Measurements from ENCODE around the gene ATP8B4. TPM values are rescaled to one million over a fixed set of nuclear protein-coding genes. Genes with fewer than 3 reads are reported as not detected.

The ATP8B4 gene
- polyA plus RNA-seq, 1 of the 3 experiments (the other 2 are of a cell fraction): 0.03 TPM

GRCh38 chr15:49870472-49870871 lies 248.6 kb downstream of the ATP8B4 start:
- H4K20me1 ChIP-seq (ENCODE audit: insufficient read depth): no peaks in the 10 kb centered on the region
- H3K4me1 ChIP-seq (ENCODE audit: control insufficient read depth in 1 of 2, insufficient read depth in 2 of 2, low read depth in 1 of 2, low read length in 1 of 2): no peaks in the 10 kb centered on the region
- H3F3A ChIP-seq (replicated peaks; ENCODE audit: insufficient read depth): no peaks in the 10 kb centered on the region
- H2AFZ ChIP-seq (ENCODE audit: low read depth): no peak overlapping the region
- POLR2A ChIA-PET: no interaction called here
- H3K9me3 ChIP-seq: no peaks in the 10 kb centered on the region
- H3K9ac ChIP-seq: no peak overlapping the region
- H3K79me2 ChIP-seq (ENCODE audit: insufficient read depth): no peaks in the 10 kb centered on the region
- no peak overlapping the region for H3K27ac ChIP-seq (ENCODE audit: low read depth in 2 of 2, low read length in 1 of 2)
- TF ChIP-seq CTCF (IDR thresholded peaks at IDR 0.05): no peak
- no peak for TF ChIP-seq YY1 (IDR thresholded peaks at IDR 0.05; ENCODE audit: low read depth)
- TF ChIP-seq USF1 (IDR thresholded peaks at IDR 0.05; ENCODE audit: borderline replicate concordance, low read depth): no peak
- TF ChIP-seq JUND (IDR thresholded peaks at IDR 0.05): no peak
- no peak for TF ChIP-seq EP300 (IDR thresholded peaks at IDR 0.05; ENCODE audit: borderline replicate concordance in 1 of 2, low read depth in 1 of 2, low read length in 1 of 2)
- no peak for TF ChIP-seq RFX5 (IDR thresholded peaks at IDR 0.05; ENCODE audit: low read length)
- TF ChIP-seq FOXM1 (IDR thresholded peaks at IDR 0.05; ENCODE audit: low read depth): no peak
- no peak for TF ChIP-seq FOSL2 (IDR thresholded peaks at IDR 0.05; ENCODE audit: borderline replicate concordance, low read depth)
- no peak for TF ChIP-seq SIN3A (IDR thresholded peaks at IDR 0.05; ENCODE audit: borderline replicate concordance, low read depth, low read length)
- TF ChIP-seq NFIC (IDR thresholded peaks at IDR 0.05; ENCODE audit: borderline replicate concordance): no peak
- TF ChIP-seq MAX (IDR thresholded peaks at IDR 0.05; ENCODE audit: low read depth): no peak
- no peak for TF ChIP-seq TEAD4 (IDR thresholded peaks at IDR 0.05; ENCODE audit: borderline replicate concordance, insufficient read depth)
- no peak for TF ChIP-seq GABPA (IDR thresholded peaks at IDR 0.05; ENCODE audit: low read depth)
- no peak for TF ChIP-seq POLR2AphosphoS5 (IDR thresholded peaks at IDR 0.05; ENCODE audit: low read depth, low read length)
- TF ChIP-seq USF2 (IDR thresholded peaks at IDR 0.05; ENCODE audit: borderline replicate concordance, low read depth, low read length): no peak
- TF ChIP-seq NRF1 (IDR thresholded peaks at IDR 0.05; ENCODE audit: low read depth, low read length): no peak
- TF ChIP-seq FOXJ3 (CRISPR knock-in tag; IDR thresholded peaks at IDR 0.05): no peak
- TF ChIP-seq REST (IDR thresholded peaks at IDR 0.05; ENCODE audit: low read depth, low read length): no peak
- H3K27me3 ChIP-seq (ENCODE audit: insufficient read depth): no peaks in the 10 kb centered on the region
- DNase-seq: no peak
- CTCF ChIA-PET: interaction anchor here (1.1 to 1.7 kb wide), 3 partner anchors 12 to 38 kb away, joined by 3 to 4 read pairs (median 3); no protein-coding TSS in a partner anchor
- no peaks in the 10 kb centered on the region for H3K36me3 ChIP-seq (replicated peaks in 1 of 2; ENCODE audit: control insufficient read depth in 1 of 2, insufficient read depth in 2 of 2, low read length in 1 of 2)
- no peak overlapping the region for H3K4me3 ChIP-seq (ENCODE audit: low read depth in 2 of 2, low read length in 1 of 2)
- H3K4me2 ChIP-seq: no peak overlapping the region
- no peaks in the 10 kb centered on the region for H3K9me2 ChIP-seq

Data from SK-N-SH (cell line).